SK-N-SH (cell line): ENCODE results near the gene THADA. TPM values are rescaled to one million over a fixed set of nuclear protein-coding genes. Genes with fewer than 3 reads are reported as not detected.

ENCODE experiments used
- CTCF ChIA-PET: fragments of 300-600, 350-600 bp; formaldehyde crosslinking; extraction: SDS; loops from one replicate; lab custom pipeline; 2021; lab: Yijun Ruan, JAX
- POLR2A ChIA-PET: fragments of 350-600 bp; sonication (Branson Sonifier 250); formaldehyde crosslinking; extraction: SDS; loops from one replicate; lab custom pipeline; 2020; ENCODE audit warnings: antibody characterized with exemption, inconsistent platforms; lab: Yijun Ruan, JAX
- DNase-seq: peaks from one replicate; pipeline ENCODE4 v3.0.0; 2012
- H2AFZ ChIP-seq: fragments of 200-600 bp; sonication (generic); 2 replicates; pipeline ENCODE4 v1.8.1; 2016; ENCODE audit warnings: antibody characterized with exemption, mild to moderate bottlenecking, low read depth
- H3F3A ChIP-seq: fragments of 200-600 bp; sonication (generic); replicated peaks from 2 replicates; pipeline ENCODE3; 2016; ENCODE audit warnings: antibody characterized with exemption, mild to moderate bottlenecking; ENCODE audit not compliant: insufficient read depth
- H3K27ac ChIP-seq, 2 experiments: fragments of 200-500 bp in 1 of 2; fragments of 200-600 bp in 1 of 2; sonication (Bioruptor generic) in 1 of 2; sonication (generic), shearing (Covaris generic) in 1 of 2; 2 replicates each; pipeline versions ENCODE4 v1.5.1 to v1.6.1; 2014 to 2016; ENCODE audit warnings: low read depth in 2 of 2, inconsistent platforms in 1 of 2, low read length in 1 of 2, mild to moderate bottlenecking in 1 of 2, mixed read lengths in 1 of 2
- H3K27me3 ChIP-seq: fragments of 200-600 bp; sonication (generic), shearing (Covaris generic); 2 replicates; pipeline ENCODE4 v1.6.1; 2016; ENCODE audit warnings: mixed run types; ENCODE audit not compliant: insufficient read depth
- H3K36me3 ChIP-seq, 2 experiments: fragments of 200-500 bp in 1 of 2; fragments of 200-600 bp in 1 of 2; sonication (Bioruptor generic) in 1 of 2; sonication (generic) in 1 of 2; replicated peaks in 1 of 2; 2 replicates each; pipeline versions ENCODE3 to v1.5.1; 2014 to 2016; ENCODE audit warnings: low read length in 1 of 2, mild to moderate bottlenecking in 1 of 2; ENCODE audit not compliant: insufficient read depth in 2 of 2, control insufficient read depth in 1 of 2
- H3K4me1 ChIP-seq, 2 experiments: fragments of 200-500 bp in 1 of 2; fragments of 200-600 bp in 1 of 2; sonication (Bioruptor generic) in 1 of 2; sonication (generic), shearing (Covaris generic) in 1 of 2; 2 replicates each; pipeline versions ENCODE4 v1.5.1 to v1.6.1; 2014 to 2016; ENCODE audit warnings: low read depth in 1 of 2, low read length in 1 of 2, mixed run types in 1 of 2; ENCODE audit not compliant: insufficient read depth in 2 of 2, control insufficient read depth in 1 of 2
- H3K4me2 ChIP-seq: fragments of 200-600 bp; sonication (generic), shearing (Covaris generic); 2 replicates; pipeline ENCODE4 v1.6.1; 2017; ENCODE audit warnings: mixed run types
- H3K4me3 ChIP-seq, 2 experiments: fragments of 200-500 bp in 1 of 2; fragments of 200-600 bp in 1 of 2; sonication (Bioruptor generic) in 1 of 2; sonication (generic), shearing (Covaris generic) in 1 of 2; 2 replicates each; pipeline versions ENCODE4 v1.5.1 to v1.8.1; 2014 to 2016; ENCODE audit warnings: low read depth in 2 of 2, inconsistent platforms in 1 of 2, low read length in 1 of 2, mild to moderate bottlenecking in 1 of 2, mixed read lengths in 1 of 2, moderate library complexity in 1 of 2
- H3K79me2 ChIP-seq: fragments of 200-600 bp; sonication (generic); 2 replicates; pipeline ENCODE4 v1.8.1; 2017; ENCODE audit warnings: mild to moderate bottlenecking; ENCODE audit not compliant: insufficient read depth
- H3K9ac ChIP-seq: fragments of 200-600 bp; sonication (generic); 2 replicates; pipeline ENCODE4 v1.6.1; 2017; ENCODE audit warnings: mixed run types
- H3K9me2 ChIP-seq: fragments of 200-600 bp; sonication (generic); 2 replicates; pipeline ENCODE4 v1.6.1; 2017; ENCODE audit warnings: mixed run types
- H3K9me3 ChIP-seq: fragments of 200-600 bp; sonication (generic); 2 replicates; pipeline ENCODE4 v1.6.1; 2017; ENCODE audit warnings: mixed run types, mild to moderate bottlenecking, moderate library complexity
- H4K20me1 ChIP-seq: fragments of 200-600 bp; sonication (generic); 2 replicates; pipeline ENCODE4 v1.6.1; 2017; ENCODE audit warnings: mild to moderate bottlenecking, mixed run types; ENCODE audit not compliant: insufficient read depth
- EP300 ChIP-seq, 2 experiments: IDR thresholded peaks; 2 replicates each; pipeline versions ENCODE4 v1.4.0 to v1.6.1; 2012; ENCODE audit warnings: borderline replicate concordance in 1 of 2, low read depth in 1 of 2, low read length in 1 of 2
- FOSL2 ChIP-seq: IDR thresholded peaks from 2 replicates; pipeline ENCODE4 v1.4.0; 2012; ENCODE audit warnings: low read depth, mild to moderate bottlenecking, moderate library complexity, borderline replicate concordance
- FOXJ3 ChIP-seq: sonication (generic); formaldehyde crosslinking; IDR thresholded peaks from 2 replicates; pipeline ENCODE4 v1.5.1; 2020; ENCODE audit warnings: mild to moderate bottlenecking, missing genetic modification reagents
- FOXM1 ChIP-seq: IDR thresholded peaks from 2 replicates; pipeline ENCODE4 v1.4.0; 2012; ENCODE audit warnings: low read depth, mild to moderate bottlenecking
- MEF2A ChIP-seq: IDR thresholded peaks from 2 replicates; pipeline ENCODE4 v1.4.0; 2012; ENCODE audit warnings: low read depth, borderline replicate concordance
- MXI1 ChIP-seq: IDR thresholded peaks from 2 replicates; pipeline ENCODE4 v1.6.1; 2012; ENCODE audit warnings: mild to moderate bottlenecking, low read depth, low read length, improper control_type of control experiment
- POLR2AphosphoS5 ChIP-seq: IDR thresholded peaks from 2 replicates; pipeline ENCODE4 v1.6.1; 2012; ENCODE audit warnings: low read depth, low read length
- RAD21 ChIP-seq: IDR thresholded peaks from 2 replicates; pipeline ENCODE4 v1.6.1; 2012; ENCODE audit warnings: mild to moderate bottlenecking, low read length
- RCOR1 ChIP-seq: fragments of 150-350 bp; IDR thresholded peaks from 2 replicates; pipeline ENCODE4 v1.6.1; 2017; ENCODE audit warnings: antibody characterized with exemption, low read length
- RXRA ChIP-seq: IDR thresholded peaks from 2 replicates; pipeline ENCODE4 v1.4.0; 2012; ENCODE audit warnings: low read depth, mild to moderate bottlenecking, borderline replicate concordance
- SIN3A ChIP-seq: IDR thresholded peaks from 2 replicates; pipeline ENCODE4 v1.6.1; 2012; ENCODE audit warnings: low read depth, mild to moderate bottlenecking, low read length, moderate library complexity, borderline replicate concordance
- TCF12 ChIP-seq: IDR thresholded peaks from 2 replicates; pipeline ENCODE4 v1.4.0; 2012
- WGBS: methylation state at CpG from one replicate; pipeline ENCODE4 v1.1.6; 2017; ENCODE audit warnings: low lambda C conversion rate; 5-methylcytosine and 5-hydroxymethylcytosine counted together
- polyA plus RNA-seq, 3 experiments: library from polyadenylated mRNA; depleted of rRNA; stranded (reverse); fragments of >200 nt; gene quantifications; 2 replicates each; pipeline ENCODE4 v1.2.3, GENCODE V29; 2012
- TF ChIP-seq, protein P1 (sequence below): IDR thresholded peaks from 2 replicates; pipeline ENCODE4; 2012
- TF ChIP-seq, protein P2 (sequence below): fragments of 150-350 bp; IDR thresholded peaks from 2 replicates; pipeline ENCODE4 v1.6.1; 2017; ENCODE audit warnings: antibody characterized with exemption, low read length, low read depth, borderline replicate concordance
- TF ChIP-seq, protein P3 (sequence below): IDR thresholded peaks from 2 replicates; pipeline ENCODE4 v1.4.0; 2012; ENCODE audit warnings: low read depth, borderline replicate concordance

Gene THADA
- polyA plus RNA-seq, 1 of the 3 experiments (the other 2 are of a cell fraction), result 25.6 TPM

DNA sequence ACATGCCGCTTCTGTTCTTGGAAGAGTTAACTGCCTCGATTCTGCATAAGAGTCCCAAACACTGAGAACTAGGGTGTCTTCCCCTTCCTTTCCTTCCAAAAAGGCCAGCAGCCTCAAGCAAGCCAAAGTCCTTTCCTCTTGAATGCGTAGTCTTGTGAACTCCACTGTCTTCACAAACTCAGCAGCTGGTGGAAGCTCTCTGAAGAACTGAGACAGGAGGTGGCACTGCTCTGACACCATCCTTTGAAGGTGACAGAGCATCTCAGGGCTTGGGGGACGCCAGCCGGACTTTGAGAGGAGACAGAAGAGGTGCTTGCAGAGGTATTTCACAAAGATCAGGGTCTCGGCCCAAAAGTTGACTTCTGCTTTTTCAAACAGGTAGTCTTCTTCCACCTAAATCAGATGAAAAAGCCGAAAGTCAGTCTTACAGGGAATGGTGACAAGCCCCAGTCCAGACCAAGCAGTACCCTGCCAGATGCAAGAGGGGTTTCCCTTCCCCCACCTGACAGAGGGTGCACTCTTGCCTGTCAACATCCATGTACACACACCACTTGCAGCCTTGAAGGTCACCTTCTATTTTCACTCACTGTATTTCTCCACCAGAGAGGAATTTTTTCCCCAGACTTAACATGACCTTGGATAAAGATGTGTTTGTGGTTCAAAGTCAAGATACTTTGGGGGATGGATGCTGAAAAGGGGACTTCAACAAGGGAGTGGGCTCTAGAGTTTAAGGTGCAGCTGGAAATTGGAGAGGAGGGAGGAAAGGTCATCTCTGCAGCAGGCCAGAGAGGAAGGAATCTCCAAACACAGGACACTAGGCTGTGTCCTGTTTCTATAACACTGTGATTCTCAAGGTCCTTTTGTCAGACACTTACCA lies 364.6 kb downstream of the THADA start:
- no peak overlapping the region for H3K4me2 ChIP-seq

DNA sequence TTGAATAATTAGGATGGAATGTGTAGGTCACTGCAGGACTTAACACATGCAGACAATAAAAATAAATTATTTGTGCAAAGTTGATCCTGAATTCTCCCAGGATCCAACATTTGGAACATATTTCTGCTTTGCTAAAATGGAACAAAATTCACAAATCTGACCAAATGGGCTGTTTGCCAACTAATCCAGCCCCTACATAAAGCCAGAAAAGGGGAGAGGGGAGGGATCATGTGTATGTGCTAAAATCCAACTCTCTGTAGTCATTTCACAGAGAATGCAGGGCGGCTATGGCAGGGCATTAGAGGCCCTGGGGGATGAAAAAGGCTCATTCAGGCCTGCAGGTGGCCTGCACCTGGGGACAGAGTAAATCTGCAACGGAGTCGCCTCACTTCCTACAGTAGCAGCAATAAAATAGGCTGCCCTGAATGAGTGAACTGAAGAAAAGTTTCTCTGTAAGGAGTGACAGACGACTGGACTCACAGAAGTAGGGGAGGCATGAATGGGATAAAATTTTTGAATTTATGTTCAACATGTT lies 365.4 kb downstream of the THADA start:
- Histone ChIP-seq H3K27ac (peak overlapping the region in 1 of 2 experiments; percentile 55; a peak in 2 of 4 replicates), H3K4me3 (no peak overlapping the region), H3K4me2 (no peak overlapping the region), H3K9me2 (no peaks in the 10 kb centered on the region), H3K9ac (no peak overlapping the region), H3K79me2 (peaks cover 24% of the 10 kb centered on the region), H2AFZ (no peak overlapping the region), H3K4me1 (peaks cover 8 to 19% of the 10 kb centered on the region in 2 experiments), H3F3A (peaks cover 18% of the 10 kb centered on the region), H3K9me3 (no peaks in the 10 kb centered on the region), H3K36me3 (peaks cover 0 to 13% of the 10 kb centered on the region in 2 experiments), H3K27me3 (no peaks in the 10 kb centered on the region), H4K20me1 (peaks cover 8% of the 10 kb centered on the region)
- DNase-seq, result no peak
- CTCF ChIA-PET, result interaction anchor here (1.0 to 16.3 kb wide), 31 partner anchors 8 to 402 kb away, joined by 3 to 299 read pairs (median 14); no protein-coding TSS in a partner anchor
- 93% methylated on average over 4 of the region's 4 CpGs for WGBS
- POLR2A ChIA-PET, result no interaction called here
- TF ChIP-seq MEF2A, result no peak
- no peak for TF ChIP-seq SIN3A
- TF ChIP-seq MXI1, result no peak
- TF ChIP-seq RXRA, result no peak
- TF ChIP-seq TCF12, result no peak
- no peak for TF ChIP-seq RAD21
- no peak for TF ChIP-seq POLR2AphosphoS5
- TF ChIP-seq EP300 (IDR thresholded peaks at IDR 0.05; ENCODE audit: borderline replicate concordance in 1 of 2, low read depth in 1 of 2, low read length in 1 of 2), result no peak
- TF ChIP-seq FOXM1, result no peak
- TF ChIP-seq, protein P1, sequence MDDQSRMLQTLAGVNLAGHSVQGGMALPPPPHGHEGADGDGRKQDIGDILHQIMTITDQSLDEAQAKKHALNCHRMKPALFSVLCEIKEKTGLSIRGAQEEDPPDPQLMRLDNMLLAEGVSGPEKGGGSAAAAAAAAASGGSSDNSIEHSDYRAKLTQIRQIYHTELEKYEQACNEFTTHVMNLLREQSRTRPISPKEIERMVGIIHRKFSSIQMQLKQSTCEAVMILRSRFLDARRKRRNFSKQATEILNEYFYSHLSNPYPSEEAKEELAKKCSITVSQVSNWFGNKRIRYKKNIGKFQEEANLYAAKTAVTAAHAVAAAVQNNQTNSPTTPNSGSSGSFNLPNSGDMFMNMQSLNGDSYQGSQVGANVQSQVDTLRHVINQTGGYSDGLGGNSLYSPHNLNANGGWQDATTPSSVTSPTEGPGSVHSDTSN, result no peak
- no peak for TF ChIP-seq FOSL2
- no peak for TF ChIP-seq RCOR1
- TF ChIP-seq, protein P2, sequence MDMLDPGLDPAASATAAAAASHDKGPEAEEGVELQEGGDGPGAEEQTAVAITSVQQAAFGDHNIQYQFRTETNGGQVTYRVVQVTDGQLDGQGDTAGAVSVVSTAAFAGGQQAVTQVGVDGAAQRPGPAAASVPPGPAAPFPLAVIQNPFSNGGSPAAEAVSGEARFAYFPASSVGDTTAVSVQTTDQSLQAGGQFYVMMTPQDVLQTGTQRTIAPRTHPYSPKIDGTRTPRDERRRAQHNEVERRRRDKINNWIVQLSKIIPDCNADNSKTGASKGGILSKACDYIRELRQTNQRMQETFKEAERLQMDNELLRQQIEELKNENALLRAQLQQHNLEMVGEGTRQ, result no peak
- TF ChIP-seq FOXJ3 (CRISPR knock-in tag), result no peak

More for the DNA sequence above, 364.6 kb downstream of the THADA start:
- 97% methylated on average over 7 of the region's 7 CpGs for WGBS
- Histone ChIP-seq H3K4me3 (no peak overlapping the region), H3K9me3 (no peaks in the 10 kb centered on the region), H2AFZ (no peak overlapping the region), H3K4me1 (peaks cover 8 to 19% of the 10 kb centered on the region in 2 experiments), H3F3A (peaks cover 13% of the 10 kb centered on the region), H3K36me3 (peaks cover 0 to 13% of the 10 kb centered on the region in 2 experiments), H3K9ac (no peak overlapping the region), H4K20me1 (peaks cover under 1% of the 10 kb centered on the region; the same call in 1 of the 2 replicates), H3K27ac (peak overlapping the region in 1 of 2 experiments; percentile 55; a peak in 2 of 4 replicates), H3K9me2 (no peaks in the 10 kb centered on the region), H3K27me3 (no peaks in the 10 kb centered on the region), H3K79me2 (peaks cover 16% of the 10 kb centered on the region)
- TF ChIP-seq RAD21, result peak; percentile 26; the same call in 1 of the 2 replicates
- TF ChIP-seq, protein P3, sequence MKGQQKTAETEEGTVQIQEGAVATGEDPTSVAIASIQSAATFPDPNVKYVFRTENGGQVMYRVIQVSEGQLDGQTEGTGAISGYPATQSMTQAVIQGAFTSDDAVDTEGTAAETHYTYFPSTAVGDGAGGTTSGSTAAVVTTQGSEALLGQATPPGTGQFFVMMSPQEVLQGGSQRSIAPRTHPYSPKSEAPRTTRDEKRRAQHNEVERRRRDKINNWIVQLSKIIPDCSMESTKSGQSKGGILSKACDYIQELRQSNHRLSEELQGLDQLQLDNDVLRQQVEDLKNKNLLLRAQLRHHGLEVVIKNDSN, result no peak
- ChIA-PET POLR2A (interaction anchor here (1.9 kb wide), 1 partner anchor 10 kb away, joined by 4 read pairs; no protein-coding TSS in a partner anchor), CTCF (interaction anchor here (0.7 to 9.1 kb wide), 8 partner anchors 37 to 403 kb away, joined by 3 to 125 read pairs (median 73); no protein-coding TSS in a partner anchor)
- no peak for DNase-seq
